Keratinocyte (primary cell): ENCODE results near the gene VIPR2.

Source experiments
- EZH2 ChIP-seq: IDR thresholded peaks from one replicate; pipeline ENCODE4 v1.6.1; 2012; ENCODE audit warnings: inconsistent platforms, mild to moderate bottlenecking, low read length, moderate library complexity
- TF ChIP-seq, protein P1 (sequence below), 3 experiments: IDR thresholded peaks in 1 of 3; conservative IDR thresholded peaks in 1 of 3; optimal IDR thresholded peaks in 1 of 3; 2 replicates in 2 of 3; 3 replicates in 1 of 3; pipeline versions ENCODE3 to v1.5.1; 2011; ENCODE audit warnings: low read length in 3 of 3, mild to moderate bottlenecking in 3 of 3, moderate library complexity in 2 of 3, control low read depth in 1 of 3, inconsistent platforms in 1 of 3; ENCODE audit not compliant: insufficient read depth in 2 of 3; ENCODE audit errors: extremely low read depth in 1 of 3

- TF ChIP-seq, protein P1, sequence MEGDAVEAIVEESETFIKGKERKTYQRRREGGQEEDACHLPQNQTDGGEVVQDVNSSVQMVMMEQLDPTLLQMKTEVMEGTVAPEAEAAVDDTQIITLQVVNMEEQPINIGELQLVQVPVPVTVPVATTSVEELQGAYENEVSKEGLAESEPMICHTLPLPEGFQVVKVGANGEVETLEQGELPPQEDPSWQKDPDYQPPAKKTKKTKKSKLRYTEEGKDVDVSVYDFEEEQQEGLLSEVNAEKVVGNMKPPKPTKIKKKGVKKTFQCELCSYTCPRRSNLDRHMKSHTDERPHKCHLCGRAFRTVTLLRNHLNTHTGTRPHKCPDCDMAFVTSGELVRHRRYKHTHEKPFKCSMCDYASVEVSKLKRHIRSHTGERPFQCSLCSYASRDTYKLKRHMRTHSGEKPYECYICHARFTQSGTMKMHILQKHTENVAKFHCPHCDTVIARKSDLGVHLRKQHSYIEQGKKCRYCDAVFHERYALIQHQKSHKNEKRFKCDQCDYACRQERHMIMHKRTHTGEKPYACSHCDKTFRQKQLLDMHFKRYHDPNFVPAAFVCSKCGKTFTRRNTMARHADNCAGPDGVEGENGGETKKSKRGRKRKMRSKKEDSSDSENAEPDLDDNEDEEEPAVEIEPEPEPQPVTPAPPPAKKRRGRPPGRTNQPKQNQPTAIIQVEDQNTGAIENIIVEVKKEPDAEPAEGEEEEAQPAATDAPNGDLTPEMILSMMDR (optimal IDR thresholded peaks at IDR 0.05 in 1 of 3, IDR thresholded peaks at IDR 0.05 in 1 of 3, conservative IDR thresholded peaks at IDR 0.05 in 1 of 3; ENCODE audit: extremely low read depth in 1 of 3, insufficient read depth in 2 of 3, low read length in 3 of 3), result no peak
- TF ChIP-seq EZH2, result no peak
Observed at GRCh38 chr7:159088016-159088865, 56.4 kb downstream of the VIPR2 start.
